Right atrium auricular region (tissue), 2 donors: ENCODE measurements around the gene TBC1D23. TPM values are rescaled to one million over a fixed set of nuclear protein-coding genes. Genes with fewer than 3 reads are reported as not detected.
A peak's percentile ranks its signal among the peaks of the same experiment; 100 is the strongest.
"Not testable (repeated sequence)": the region's sequence is repeated elsewhere in the genome, so short reads cannot be mapped to it uniquely, and the experiment has no call there.

Experiments used
- DNase-seq: peaks from one replicate; pipeline ENCODE4 v3.0.0-alpha.2; 2019; ENCODE audit warnings: low spot score
- H3K27ac ChIP-seq, 2 donors: fragments of 200-600 bp; sonication (generic); 1 replicate in 1 of 2; 2 replicates in 1 of 2; pipeline ENCODE4 v1.5.1; 2016 to 2019
- H3K27me3 ChIP-seq, 2 donors: fragments of 200-600 bp; sonication (generic); one replicate each; pipeline versions ENCODE4 v1.5.1 to v1.6.0; 2017 to 2019
- H3K36me3 ChIP-seq: fragments of 200-600 bp; sonication (generic); one replicate; pipeline ENCODE4 v1.5.1; 2016
- H3K4me1 ChIP-seq, 2 donors: fragments of 200-600 bp; sonication (generic); one replicate each; pipeline versions ENCODE4 v1.5.1 to v1.6.0; 2017 to 2019
- H3K4me3 ChIP-seq, 2 donors: fragments of 200-600 bp; sonication (generic); 1 replicate in 1 of 2; 2 replicates in 1 of 2; pipeline ENCODE4 v1.5.1; 2017 to 2019; ENCODE audit warnings: mild to moderate bottlenecking in 1 of 2, moderate library complexity in 1 of 2
- H3K9me3 ChIP-seq, 2 donors: fragments of 200-600 bp; sonication (generic); one replicate each; pipeline ENCODE4 v1.5.1; 2019
- total RNA-seq, 2 donors: library from RNA; depleted of rRNA; stranded (reverse); fragments of >200 nt; gene quantifications; one replicate each; pipeline ENCODE4 v1.1.0, GENCODE V29; 2016
- TF ChIP-seq, protein P1 (sequence below), 2 donors: fragments of 200-600 bp; sonication (generic); IDR thresholded peaks; one replicate each; pipeline ENCODE4 v1.5.1; 2019; ENCODE audit warnings: antibody characterized with exemption in 2 of 2

The TBC1D23 gene
- total RNA-seq, 2 donors from 2014 or later, result 16.3 to 39.5 TPM

DNA sequence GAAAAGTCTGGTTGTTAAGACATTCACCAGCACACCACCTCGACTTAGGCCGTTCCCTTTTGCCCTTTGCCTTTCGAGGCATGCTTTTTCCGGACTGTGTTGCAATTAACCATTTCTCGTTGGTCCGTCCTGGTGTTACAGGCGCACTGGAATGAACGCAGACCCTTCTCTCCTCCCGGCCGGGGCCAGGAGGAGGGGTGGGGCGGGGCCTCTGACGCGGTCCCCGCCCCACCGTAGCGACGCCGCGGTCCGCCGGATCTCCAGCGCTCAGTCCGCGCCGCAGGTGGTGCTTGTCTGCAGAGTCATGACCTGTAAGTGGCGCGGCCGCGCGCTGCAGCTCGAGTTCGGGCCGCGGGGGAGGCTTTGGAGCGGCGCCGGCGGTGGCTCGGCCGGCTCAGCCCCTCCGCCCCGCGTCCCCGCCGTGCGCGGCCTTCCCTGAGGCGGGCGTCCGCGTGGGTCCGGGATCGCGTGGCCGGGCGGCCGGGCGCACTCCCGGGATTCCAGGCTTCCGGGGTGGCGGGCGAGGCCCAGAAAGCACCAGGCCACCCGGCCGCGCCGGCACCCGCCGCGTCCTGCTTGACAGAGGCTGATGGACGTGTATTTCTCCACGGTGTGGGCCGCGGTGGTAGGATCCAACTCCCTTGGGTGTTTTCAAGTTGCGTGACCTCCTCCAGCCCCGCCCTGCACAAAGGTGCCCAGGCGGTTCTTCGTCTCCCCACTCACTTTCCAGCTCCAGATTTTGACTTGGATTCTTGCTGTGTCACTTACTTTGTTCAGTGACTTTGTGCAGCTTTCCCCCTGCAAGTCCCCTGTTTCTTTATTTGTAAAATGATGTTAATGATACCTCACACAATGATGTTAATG, 73.9 kb downstream of the TBC1D23 start, which contains the start of gene NIT2:
TSS of gene NIT2 (plus strand) at position 270 of the 864 bp plus-strand sequence. CDS start at position 305, 35 bp downstream.
- no peaks in the 10 kb centered on the region for H3K9me3 ChIP-seq
- peak; percentile 84 for DNase-seq
- TF ChIP-seq, protein P1, sequence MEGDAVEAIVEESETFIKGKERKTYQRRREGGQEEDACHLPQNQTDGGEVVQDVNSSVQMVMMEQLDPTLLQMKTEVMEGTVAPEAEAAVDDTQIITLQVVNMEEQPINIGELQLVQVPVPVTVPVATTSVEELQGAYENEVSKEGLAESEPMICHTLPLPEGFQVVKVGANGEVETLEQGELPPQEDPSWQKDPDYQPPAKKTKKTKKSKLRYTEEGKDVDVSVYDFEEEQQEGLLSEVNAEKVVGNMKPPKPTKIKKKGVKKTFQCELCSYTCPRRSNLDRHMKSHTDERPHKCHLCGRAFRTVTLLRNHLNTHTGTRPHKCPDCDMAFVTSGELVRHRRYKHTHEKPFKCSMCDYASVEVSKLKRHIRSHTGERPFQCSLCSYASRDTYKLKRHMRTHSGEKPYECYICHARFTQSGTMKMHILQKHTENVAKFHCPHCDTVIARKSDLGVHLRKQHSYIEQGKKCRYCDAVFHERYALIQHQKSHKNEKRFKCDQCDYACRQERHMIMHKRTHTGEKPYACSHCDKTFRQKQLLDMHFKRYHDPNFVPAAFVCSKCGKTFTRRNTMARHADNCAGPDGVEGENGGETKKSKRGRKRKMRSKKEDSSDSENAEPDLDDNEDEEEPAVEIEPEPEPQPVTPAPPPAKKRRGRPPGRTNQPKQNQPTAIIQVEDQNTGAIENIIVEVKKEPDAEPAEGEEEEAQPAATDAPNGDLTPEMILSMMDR (IDR thresholded peaks at IDR 0.05), result no peak
- H3K27me3 ChIP-seq, result no peaks in the 10 kb centered on the region
- H3K27ac ChIP-seq, result peak within 1 kb of the TSS; percentile 78 to 86
- H3K4me1 ChIP-seq, result peaks cover 0 to 12% of the 10 kb centered on the region in 2 donors
- H3K36me3 ChIP-seq, result peaks cover 8% of the 10 kb centered on the region
- peak within 1 kb of the TSS; percentile 57 to 74 for H3K4me3 ChIP-seq

DNA sequence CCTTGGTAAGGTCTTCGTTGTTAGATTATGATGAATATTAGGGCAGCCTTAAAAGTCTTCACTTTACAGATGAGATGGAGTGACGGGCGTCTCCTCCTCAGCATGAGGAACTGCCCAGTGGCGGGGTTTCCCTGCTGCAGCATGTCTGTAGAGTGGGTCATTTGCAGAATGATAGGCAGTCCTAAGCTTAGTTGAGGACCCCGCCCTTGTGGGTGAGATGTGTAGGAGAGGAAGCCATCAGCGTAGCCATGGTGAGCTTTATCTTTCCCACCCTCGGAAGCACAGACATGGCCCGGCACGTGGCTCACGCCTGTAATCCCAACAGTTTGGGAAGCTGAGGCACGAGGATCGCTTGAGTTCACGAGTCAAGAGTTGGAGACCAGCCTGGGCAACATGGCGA, 74.6 kb downstream of the TBC1D23 start:
- peaks cover 0 to 12% of the 10 kb centered on the region in 2 donors for H3K4me1 ChIP-seq
- peak overlapping the region; percentile 57 to 74 for H3K4me3 ChIP-seq
- H3K9me3 ChIP-seq, result no peaks in the 10 kb centered on the region
- no peak for DNase-seq
- H3K27ac ChIP-seq, result peak overlapping the region; percentile 78 to 86
- TF ChIP-seq, protein P1 (IDR thresholded peaks at IDR 0.05), result no peak
- H3K27me3 ChIP-seq, result no peaks in the 10 kb centered on the region
- peaks cover 8% of the 10 kb centered on the region for H3K36me3 ChIP-seq

DNA sequence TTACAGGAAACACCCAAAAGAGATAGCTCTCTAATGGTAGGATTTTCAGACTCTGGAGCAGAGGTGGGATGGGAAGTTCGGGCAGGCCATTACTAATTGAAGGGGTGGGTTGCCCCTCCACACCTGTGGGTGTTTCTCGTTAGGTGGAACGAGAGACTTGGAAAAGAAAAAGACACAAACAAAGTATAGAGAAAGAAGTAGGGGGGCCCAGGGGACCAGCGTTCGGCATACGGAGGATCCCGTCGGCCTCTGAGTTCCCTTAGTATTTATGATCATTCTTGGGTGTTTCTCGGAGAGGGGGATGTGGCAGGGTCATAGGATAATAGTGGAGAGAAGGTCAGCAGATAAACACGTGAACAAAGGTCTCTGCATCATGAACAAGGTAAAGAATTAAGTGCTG, 75.4 kb downstream of the TBC1D23 start:
- not testable (repeated sequence) for DNase-seq, H3K27me3 ChIP-seq, H3K9me3 ChIP-seq, H3K36me3 ChIP-seq, H3K4me3 ChIP-seq
- Histone ChIP-seq H3K4me1 (peaks cover 0 to 12% of the 10 kb centered on the region in 2 donors), H3K27ac (peak overlapping the region; percentile 16 to 78)

DNA sequence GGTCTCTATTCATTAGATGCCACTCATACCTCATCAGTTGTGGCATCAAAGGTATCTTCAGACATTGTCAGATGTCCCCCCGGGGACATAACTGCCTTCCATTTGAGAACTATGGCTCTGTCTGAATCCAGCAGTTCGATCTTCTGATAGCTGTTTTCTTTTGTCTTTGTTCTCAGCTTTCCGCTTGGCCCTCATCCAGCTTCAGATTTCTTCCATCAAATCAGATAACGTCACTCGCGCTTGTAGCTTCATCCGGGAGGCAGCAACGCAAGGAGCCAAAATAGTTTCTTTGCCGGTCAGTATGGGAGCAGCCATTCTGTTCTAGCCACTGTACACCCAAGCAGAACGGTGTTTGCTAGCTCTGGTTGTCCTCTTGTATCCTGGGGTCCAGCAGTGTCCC, 78.1 kb downstream of the TBC1D23 start:
- Histone ChIP-seq H3K27me3 (no peaks in the 10 kb centered on the region), H3K4me1 (peaks cover 0 to 12% of the 10 kb centered on the region in 2 donors), H3K36me3 (peaks cover 19% of the 10 kb centered on the region), H3K4me3 (no peak overlapping the region), H3K27ac (no peak overlapping the region), H3K9me3 (no peaks in the 10 kb centered on the region)
- TF ChIP-seq, protein P1 (IDR thresholded peaks at IDR 0.05), result no peak
- DNase-seq, result no peak

DNA sequence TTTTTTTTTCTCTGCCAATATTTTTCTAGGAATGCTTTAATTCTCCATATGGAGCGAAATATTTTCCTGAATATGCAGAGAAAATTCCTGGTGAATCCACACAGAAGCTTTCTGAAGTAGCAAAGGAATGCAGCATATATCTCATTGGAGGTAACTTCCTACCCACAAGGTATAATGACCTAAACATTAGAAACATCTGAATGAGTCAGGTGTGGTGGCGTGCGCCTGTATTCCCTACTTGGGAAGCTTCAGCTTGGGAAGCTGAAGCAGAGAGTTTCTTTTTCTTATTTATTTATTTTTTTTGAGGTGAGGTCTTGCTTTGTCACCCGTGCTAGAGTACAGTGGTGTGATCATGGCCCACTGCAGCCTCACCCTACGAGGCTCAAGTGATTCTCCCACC, 79.0 kb downstream of the TBC1D23 start:
- Histone ChIP-seq H3K9me3 (no peaks in the 10 kb centered on the region), H3K36me3 (peaks cover 19% of the 10 kb centered on the region), H3K27ac (no peak overlapping the region)

DNA sequence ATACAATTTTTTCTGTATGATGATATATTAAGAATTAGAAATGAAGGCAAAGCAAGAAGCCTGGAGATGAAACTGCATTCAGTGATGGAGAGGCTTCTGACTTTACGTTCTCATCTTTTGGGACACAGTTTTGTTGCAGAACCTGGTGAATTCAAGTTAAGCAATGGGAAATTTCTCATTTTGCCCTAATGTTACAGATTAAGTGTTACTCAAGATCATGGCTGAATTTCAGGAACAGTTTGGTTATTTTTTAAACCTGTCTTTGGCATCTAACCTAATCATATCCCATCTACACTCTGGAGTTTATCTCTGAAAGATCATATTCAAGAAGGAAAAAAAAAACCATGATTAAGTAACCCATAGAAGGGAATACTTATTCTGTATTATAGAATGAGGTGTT, 79.7 kb downstream of the TBC1D23 start:
- Histone ChIP-seq H3K9me3 (no peaks in the 10 kb centered on the region), H3K36me3 (peaks cover 24% of the 10 kb centered on the region), H3K4me1 (peaks cover 0 to 5% of the 10 kb centered on the region in 2 donors), H3K27ac (no peak overlapping the region), H3K4me3 (no peak overlapping the region), H3K27me3 (no peaks in the 10 kb centered on the region)
- TF ChIP-seq, protein P1 (IDR thresholded peaks at IDR 0.05), result no peak
- no peak for DNase-seq

More for the DNA sequence above, 79.0 kb downstream of the TBC1D23 start:
- TF ChIP-seq, protein P1 (IDR thresholded peaks at IDR 0.05), result no peak
- H3K27me3 ChIP-seq, result no peaks in the 10 kb centered on the region
- no peak overlapping the region for H3K4me3 ChIP-seq
- H3K4me1 ChIP-seq, result peaks cover 0 to 12% of the 10 kb centered on the region in 2 donors
- no peak for DNase-seq
